Ureter (tissue), 1 donor: ENCODE data around the gene HHIPL2. TPM values are rescaled to one million over a fixed set of nuclear protein-coding genes. Genes with fewer than 3 reads are reported as not detected.

Source experiments
- total RNA-seq: library from RNA; stranded (reverse); gene quantifications from one replicate; pipeline ENCODE4 v1.2.4, GENCODE V29; 2023
- donor health status: DM: yes; HTN: yes; CAD: no.

Gene HHIPL2
- total RNA-seq, 1 donor from 2014 or later = 0.62 TPM

Other genes starting within 250 kb of the HHIPL2 start
- gene TAF1A, start 41.8 kb upstream of the HHIPL2 start, total RNA-seq = 11.3 TPM
- gene MIA3, start 70.0 kb upstream of the HHIPL2 start, total RNA-seq = 71.9 TPM
- 56.5 TPM for gene AIDA, start 164.4 kb upstream of the HHIPL2 start, total RNA-seq
- gene BROX, start 164.5 kb upstream of the HHIPL2 start, total RNA-seq = 55.4 TPM
- gene FAM177B, start 189.1 kb upstream of the HHIPL2 start, total RNA-seq = 0.44 TPM